Activated CD8-positive, alpha-beta memory T cell treated with anti-CD3 and anti-CD28 coated beads for 4 hours (primary cell): ENCODE results near the gene RGMA.

Experiments used
- DNase-seq, 2 donors: peaks; one replicate each; pipeline ENCODE4 v3.0.0-alpha.2; 2020; ENCODE audit warnings: low read depth in 2 of 2

RGMA gene

DNA sequence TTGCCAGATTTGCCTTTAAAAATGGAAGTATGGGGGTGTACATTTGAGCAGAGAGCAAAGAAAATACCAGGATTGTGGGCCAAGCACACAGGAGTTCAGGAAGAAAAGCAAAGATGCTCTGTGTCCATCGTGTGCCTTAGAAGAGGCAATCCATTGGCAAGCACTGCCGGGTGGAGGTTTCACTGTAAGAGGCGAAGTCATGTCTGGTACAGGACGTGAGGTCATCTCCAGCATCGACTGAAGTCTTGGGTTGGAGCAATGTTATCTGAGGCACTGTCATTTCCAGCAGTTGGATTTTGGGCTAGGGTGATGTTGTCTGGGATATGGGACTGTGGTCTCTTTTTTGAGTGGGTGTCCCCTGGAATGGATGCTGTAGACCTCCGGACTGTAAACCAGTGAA, 4.8 kb upstream of the RGMA start:
- DNase-seq = no peak

DNA sequence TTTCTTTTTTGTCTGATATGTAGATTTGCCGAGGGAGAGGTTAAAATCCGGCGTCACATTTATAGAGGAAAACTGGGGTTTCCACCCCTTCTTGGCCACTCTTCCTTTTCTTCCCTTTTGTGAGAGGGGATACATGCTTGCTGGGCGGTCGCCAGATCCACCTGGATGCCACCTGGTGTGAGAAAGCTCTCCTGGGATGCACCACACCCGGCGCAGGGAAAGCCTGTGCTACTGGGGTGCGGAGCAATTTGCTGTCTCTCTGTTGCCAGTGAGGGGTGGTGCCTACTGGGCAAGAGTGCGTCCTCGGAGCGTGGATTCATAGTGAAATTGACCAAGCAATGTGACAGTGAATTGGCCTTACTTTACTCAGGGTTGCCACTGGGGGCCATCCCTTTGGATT, 2.5 kb upstream of the RGMA start:
- no peak for DNase-seq

DNA sequence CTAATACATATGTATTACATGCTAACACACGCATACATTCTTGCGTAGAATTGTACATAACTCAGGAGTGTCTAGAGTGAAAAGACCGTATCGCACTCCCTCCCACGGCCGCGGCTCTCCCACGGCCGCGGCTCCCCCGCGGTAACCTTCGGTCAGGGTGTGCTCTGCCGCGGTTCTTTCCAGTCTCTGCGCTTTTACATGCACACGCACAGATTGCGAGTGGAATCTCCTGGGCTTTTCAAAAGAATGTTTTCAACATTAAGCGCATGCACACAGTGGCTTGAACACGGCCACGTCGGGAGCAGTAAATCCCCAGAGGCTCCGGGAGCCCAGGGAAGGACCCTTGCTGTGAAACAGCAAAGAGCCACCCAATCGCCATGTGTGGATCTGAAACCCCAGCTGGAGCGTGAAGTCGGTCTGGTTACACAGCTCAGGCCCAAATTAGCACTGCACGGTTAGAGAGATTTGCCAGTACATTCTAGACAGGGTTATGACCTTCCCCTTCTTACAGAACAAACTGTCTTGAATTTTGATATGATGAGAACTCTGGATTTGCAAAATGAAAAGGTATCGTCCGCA, 805 bp upstream of the RGMA start:
- no peak for DNase-seq

DNA sequence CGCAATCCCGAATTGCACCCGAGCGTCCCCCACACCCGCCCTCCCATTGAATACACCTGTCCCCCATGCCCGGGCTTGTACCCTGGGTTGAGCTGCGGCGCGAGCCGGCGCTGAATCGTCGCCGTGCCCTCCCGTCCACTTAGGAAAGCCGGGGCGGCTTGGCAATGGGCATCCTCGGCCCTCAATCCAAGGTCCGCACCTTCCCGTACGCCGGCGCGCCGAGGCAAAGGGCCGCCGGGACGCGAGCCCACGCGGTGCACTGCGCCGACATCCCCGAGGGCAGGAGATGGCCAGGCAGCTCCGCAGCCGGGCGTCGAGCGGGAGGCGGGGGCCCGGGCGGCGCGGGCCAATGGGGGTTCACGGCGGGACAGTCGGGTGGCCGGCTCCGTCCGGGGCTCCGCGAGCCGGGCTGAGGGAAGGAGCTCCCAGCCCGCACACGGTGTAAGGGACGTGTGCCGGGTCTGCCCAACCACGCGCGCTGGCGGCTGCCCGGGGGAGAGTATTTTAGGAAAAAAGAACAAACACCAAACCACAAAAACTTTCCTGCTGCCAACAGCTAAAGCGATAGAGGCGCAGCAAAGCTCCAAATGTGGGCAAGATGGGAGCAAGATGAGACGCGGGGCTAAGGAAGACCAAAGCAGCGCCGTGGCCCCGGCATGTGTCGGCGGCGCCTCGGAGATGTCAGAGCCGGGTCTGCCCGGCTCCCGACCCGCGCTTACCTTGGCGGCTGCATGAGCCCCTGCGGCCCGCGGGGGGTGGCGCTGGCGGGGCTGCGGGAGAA, 621 bp downstream of the RGMA start:
- DNase-seq = no peak

DNA sequence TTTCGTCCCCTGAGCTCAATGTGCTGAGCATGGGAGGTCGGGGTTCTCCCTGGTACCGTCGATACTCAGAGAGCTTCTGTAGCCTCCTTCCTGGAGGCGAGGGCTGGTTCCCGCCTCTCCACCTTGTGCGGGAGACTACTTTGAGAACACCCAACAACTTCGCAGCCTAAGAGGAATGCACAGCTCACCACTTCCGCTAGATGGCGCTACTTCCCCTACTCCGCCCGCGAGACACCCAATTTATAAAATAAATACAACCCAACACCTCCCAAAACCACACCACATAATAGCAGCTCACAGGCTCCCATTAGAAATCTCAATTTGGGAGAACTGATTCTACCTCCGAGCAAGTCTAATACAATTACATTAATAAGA, 1.2 kb downstream of the RGMA start:
- DNase-seq = peak; percentile 38 to 47

DNA sequence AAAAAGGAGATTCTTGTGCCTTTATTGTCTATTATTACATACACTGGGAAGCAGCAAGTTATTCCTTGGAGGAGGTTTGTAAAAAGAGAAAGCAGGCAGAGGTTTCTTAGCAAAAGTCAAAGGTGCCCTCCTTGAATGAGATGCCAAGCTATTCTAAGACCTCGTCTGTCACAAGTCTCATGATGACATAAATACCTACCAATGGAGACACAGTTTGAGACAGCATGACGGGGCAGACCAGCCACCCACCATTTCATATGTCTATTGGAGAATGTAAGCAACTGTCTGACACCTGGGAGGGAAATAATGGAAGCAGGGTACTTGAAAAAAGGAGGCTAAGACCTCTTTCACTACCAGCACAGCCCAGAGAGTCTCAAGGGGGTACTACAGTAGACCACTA, 2.2 kb downstream of the RGMA start:
- no peak for DNase-seq

DNA sequence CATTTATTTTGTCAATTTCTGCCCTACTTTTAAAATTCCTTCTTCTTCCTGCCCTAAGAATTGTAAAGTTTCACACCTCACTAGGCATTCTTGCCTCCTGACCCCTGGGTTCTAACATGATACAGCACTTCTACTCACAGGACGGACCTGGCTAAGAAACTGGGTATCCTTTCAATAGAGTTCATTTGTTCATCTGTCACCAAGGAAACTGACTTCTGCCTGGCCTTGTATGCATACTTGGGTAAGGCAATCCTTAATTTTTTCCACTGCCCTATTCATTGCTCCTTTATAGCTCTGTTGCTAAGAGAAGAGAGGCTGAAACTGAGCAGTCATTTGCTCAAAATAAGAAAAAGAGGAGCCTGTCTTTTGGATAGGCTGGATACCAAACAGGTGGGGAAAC, 3.3 kb downstream of the RGMA start:
- no peak for DNase-seq

DNA sequence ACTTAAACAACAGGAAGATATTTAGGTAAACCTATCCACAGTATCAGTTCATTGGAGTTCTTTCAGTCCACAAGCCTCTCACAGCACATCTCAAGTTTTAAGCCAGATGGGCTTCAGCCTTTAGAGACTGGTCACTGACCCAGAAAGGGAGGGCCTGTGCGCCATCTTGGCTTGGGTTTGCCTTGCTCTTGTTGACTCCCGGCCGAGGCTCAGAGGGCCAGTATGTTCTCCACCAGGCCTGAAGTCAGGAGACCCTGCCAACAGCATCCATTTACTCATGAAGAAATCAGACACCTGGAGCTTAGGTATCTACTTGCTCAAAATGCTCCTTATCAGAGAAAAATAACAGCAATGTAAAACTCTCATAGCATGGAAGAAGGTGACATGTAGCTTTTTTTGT, 6.2 kb downstream of the RGMA start:
- no peak for DNase-seq

DNA sequence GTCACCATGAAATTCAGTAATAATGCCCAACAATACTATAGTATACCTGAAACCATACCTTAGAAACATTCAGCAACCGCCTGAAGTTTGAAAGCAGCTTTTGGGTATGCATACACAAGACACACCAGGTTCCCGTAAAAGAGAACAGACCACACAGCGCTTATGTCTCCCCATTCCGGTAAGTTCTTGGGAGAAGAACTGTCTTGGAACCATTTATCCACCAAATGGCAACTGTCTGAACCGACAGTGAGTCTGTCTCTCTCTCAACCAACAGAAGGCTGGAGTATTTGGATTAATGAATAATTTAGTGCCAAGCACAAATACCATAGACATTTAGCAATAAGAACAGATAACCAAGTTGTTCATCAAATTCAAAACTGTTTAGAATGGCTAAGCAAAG, 7.6 kb downstream of the RGMA start:
- no peak for DNase-seq

DNA sequence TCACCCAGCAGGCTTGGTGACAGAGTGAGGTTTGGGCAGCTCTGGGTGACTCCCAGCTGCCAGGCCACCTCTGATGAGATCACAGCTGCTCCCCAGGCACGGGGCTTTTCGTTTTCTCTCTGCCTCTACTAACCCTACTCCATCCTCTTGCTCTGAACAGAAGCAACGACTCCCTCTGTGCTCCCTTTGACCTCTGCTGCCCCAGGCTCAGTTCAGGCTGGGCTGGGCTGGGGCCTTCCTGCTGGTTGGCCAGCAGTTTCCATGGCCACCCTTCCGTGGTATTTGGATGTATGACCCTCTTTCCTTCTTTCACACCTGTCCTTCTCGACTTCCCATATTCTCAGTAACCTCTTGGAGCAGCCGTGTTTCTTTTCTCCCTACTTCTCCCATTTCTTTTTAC, 8.6 kb downstream of the RGMA start:
- no peak for DNase-seq

DNA sequence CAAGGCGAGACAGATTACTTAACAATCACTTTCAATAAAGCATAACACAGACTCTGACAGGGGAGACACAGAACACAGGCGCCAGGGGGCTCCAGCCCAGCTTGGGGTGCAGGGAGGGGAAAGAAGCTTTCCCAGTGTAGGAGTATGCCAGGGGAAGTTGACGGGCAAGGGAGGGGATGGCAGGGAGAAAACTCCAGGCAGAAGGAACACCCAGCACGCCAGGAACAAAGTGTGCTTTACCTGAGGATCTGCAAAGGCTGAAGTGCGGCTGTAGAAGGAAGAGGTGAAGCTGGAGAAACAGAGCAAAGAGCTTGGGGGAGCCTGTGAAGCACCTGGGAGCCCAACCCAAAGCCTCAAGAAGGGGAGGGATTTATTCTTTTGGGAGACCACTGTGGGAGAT, 12.1 kb downstream of the RGMA start:
- no peak for DNase-seq

DNA sequence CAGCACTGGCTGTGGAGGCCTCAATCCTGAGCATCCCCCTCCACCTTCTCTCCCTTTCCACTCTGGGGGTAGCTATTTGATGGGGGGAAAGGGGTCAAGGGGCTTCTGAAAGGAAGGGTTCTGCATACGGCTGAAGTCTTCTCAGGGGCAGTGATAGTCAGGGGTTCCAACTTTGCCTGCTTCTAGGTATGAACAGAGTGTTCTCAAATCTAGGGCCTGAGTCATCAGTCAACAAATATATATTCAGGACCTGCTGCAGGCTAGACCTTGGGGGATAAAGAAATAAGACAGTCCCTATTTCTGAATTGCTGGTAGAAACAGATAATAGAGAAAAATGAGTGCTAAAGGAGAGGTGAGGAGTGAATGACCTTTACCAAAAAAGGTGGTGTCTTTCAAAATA, 12.8 kb downstream of the RGMA start:
- DNase-seq = no peak

DNA sequence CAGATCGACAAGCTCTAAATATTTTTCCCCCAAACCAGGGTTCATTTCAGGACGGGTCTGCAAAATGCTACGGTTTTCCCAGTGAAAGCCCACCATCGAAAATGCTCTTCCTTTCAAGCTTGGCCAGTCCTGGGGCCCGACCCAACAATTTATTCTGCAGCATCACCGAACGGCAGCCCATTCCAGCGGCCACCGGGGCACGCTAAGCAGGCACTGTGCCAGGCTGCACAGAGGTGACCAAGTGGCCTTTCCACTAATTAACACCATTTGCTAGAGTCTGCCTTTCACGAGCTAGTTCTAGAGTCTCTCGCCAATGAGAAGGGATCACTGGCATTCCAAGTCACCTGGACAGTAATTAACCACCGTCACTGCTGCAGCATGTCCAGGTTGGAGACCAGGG, 14.4 kb downstream of the RGMA start:
- DNase-seq = no peak

DNA sequence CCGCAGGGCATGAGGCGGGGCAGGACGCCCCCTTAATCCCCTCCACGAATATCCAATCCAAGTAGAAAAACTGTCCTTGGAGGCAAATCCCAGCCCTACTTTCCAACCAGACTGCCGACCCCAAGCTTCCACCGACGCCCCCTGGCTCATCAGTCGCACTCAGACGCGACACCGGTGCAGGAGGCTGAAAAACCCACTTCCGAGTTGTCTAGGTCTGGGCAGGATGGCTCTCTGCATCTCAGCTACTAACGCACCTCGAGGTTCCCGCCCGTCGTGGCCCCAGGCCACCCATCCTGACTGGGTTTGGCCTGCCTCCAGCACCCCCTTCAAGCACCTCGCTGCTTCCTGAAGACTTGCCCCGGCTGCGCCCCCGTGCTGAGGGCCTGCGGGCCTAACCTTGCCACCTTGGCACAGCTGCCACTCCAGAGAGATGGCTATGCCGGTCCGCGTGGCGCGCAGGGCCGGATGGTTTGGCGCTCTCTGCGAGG, 15.5 kb downstream of the RGMA start:
- no peak for DNase-seq

DNA sequence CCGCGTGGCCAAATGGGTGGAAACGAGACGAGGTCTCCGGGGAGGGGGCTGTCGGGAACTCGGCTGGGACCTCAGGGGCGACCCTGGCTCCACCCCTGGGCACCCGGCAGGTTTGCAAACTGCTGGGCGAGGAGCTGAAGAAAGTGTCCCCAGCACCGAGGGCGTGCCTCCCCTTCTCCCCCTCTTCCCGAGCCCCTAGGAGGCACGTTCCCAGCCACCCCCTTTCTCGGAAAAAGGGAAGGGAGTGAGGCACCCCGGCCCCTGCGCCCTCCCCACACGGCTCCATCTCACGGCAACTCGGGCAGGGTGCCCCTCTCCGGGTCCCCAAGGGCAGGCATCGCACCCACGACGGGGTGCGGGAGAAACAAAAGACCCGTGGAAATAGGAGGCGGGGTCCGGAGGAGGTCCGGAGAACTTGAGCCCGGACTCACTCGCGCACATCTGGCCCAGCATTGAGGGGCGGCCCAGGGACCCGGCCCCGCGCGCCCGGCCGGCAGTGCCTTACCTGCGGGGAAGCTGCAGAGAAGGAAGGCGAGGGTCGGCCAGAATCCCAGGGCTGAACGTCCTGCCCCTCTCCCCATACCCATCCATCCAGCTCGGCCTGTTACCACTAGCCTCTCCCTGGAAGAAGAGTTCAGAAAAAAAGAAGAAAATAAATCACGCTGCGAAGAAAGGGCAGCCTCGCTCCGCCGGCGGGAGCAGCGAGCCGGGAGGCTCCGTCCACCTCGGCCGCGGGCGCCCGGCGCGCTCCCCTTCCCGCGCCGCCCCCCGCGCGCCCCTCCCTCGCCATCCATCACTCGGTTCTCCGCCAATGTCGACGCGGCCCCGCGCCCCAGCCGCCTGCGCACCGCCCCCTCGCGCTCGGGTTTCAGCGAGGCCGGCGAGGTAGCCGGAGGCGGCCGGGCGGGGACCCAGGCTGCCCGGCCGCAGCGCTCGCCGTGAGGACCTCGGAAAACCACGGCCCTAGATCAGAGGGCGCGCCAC, 16.3 kb downstream of the RGMA start:
- no peak for DNase-seq

DNA sequence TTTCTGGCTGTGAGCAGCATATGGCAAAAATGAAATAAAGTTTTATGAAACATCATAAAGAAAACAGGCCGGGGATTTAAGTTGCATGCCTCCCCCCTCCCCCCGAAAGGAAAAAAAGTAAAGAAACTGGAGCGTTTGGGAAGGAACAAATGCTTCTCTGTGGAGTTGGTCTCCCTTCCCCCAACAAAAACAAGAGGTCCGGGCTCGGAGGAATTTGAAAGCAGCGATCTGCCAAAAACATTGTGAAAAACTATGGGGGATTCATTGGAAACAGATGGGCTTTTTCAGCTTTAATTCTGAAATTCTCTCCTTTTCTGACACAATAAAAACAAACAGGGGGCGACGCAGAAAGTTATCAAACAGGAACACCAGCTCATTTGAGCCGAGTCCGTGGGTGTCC, 17.0 kb downstream of the RGMA start:
- DNase-seq = no peak

DNA sequence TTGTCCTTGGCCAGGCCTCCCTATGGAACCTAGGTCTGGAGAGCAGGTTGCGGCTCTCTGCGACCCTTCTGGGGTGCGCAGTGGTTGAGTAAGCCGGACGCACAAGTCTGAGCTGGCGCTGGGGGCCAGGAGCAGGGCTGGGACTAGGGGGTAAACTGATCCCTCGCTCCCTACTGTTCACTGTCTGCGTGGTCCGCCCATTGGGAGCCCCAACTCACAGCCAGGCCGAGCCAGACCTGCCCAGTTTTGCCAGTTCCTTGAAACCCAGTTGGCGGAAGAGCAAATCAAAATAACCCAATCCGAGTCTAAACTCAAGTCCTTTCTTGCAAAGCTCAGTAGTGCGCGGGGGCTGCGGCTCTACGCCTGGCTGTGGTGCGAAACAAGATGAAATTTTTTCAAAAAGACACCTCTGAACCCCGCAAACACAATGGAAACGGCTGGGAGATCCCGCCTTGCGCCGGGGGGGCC, 17.5 kb downstream of the RGMA start:
- no peak for DNase-seq

DNA sequence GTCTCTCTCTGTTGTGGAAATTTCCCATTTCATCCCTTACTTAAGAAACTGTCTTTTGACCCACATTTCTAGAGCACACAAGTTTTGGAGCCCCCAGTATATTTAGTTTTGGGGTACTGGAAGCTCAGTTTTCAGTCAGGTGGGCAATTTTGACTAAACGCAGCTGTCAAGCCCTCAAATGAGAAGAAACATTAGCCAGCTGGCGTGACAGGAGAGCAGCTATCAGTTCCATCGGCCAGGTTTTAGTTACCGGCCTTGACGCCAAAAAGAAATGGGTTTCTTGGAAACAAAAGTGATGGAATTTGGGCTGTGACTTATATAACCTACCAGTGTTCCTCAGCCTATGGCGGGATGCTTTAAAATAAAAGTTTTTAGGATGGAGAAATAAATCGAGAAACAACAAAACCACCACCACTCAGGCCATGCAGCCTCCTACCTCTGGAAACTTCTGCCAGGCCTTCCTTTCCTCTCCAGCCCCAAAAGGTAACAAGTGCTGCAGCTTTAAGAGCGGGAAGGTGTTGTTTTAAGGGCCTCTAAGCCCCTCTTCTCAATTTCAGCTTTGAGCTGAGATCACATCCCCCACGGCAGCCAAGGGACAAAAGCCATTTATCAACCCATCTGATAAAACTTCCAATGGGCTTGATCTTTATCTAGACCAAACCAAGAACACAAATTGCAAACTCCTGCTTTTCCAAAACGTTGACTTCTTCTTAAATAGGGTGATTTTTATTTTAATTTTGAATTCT, 18.3 kb downstream of the RGMA start:
- no peak for DNase-seq

DNA sequence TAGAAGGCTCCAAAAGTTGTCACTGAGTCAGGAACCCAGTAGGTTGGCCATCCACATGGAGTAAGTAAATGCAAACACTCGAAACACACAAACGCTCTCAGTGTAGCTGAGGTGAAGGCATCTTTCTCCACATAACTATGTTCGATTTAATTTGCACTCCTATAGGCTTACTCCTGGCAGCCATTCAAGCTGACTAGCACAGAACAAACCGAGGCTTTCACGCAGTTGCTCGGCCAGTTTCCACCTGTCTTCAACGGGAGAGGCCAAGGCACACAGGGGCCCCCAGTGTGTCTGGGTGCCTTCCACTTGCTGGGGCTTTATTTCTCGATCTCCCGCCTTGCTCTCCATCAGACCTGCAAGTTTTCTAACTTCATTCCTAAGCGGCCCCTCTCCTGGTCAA, 18.9 kb downstream of the RGMA start:
- DNase-seq = no peak

DNA sequence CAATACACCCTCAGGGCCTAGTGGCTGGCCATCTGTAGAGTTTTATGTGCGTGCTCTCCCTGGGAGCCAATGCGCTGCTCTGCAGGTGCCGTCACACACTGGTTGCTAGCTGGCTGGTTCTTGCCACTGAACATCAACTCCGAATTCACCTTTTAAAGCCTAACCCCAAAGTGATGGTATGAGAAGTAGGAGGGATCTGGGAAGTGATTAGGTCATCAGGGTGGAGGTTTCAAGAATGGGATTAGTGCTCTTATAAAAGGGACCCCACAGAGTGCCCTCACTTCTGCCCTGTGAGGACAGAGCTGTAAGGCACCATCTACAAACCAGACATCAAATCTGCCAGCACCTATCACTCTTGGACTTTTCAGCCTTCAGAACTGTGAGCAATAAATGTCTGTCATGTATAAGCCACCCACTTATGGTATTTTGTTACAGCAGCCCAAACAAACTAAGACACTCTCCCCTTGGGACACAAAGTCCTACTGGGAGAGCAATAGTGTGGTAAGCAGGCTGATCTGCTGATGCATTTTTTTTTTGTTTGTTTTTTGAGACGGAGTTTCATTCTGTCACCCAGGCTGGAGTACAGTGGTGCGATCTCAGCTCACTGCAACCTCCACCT, 20.3 kb downstream of the RGMA start:
- DNase-seq = no peak

DNA sequence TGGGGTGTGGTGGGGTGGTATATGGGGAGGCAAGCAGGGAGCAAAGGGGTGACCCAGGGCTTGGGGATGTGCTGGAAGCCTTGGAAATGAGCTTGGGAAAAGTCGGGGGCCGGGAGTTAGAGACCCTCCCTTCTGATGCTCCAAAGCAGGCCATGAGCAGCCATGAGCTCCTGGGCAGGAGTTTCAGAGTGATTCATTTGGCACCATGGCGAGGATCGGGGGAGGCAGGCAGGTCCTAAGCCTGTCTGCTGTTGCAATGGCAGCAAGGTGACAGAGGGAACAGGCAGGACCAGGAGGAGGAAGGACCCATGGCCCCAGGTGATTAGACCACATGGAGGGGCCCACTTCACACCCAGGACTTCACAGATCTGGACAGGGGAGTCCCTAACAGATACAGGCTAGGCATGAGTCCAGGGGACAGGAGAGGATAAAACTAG, 21.3 kb downstream of the RGMA start:
- DNase-seq = no peak
